Tibial nerve (tissue), 4 donors: ENCODE measurements around the gene ING4.

Experiments used
- EP300 ChIP-seq, 2 donors: sonication (generic); formaldehyde crosslinking; IDR thresholded peaks; one replicate each; pipeline ENCODE4 v1.6.1; 2017; ENCODE audit warnings: antibody characterized with exemption in 2 of 2, mild to moderate bottlenecking in 1 of 2
- TF ChIP-seq, protein P1 (sequence below), 5 experiments: fragments of 200-600 bp in 3 of 5; fragments of 450-650 bp in 2 of 5; sonication (generic) in 3 of 5; IDR thresholded peaks; one replicate each; pipeline ENCODE4 v1.5.1; 2016 to 2019; ENCODE audit warnings: antibody characterized with exemption in 5 of 5, mild to moderate bottlenecking in 3 of 5, moderate library complexity in 2 of 5

DNA sequence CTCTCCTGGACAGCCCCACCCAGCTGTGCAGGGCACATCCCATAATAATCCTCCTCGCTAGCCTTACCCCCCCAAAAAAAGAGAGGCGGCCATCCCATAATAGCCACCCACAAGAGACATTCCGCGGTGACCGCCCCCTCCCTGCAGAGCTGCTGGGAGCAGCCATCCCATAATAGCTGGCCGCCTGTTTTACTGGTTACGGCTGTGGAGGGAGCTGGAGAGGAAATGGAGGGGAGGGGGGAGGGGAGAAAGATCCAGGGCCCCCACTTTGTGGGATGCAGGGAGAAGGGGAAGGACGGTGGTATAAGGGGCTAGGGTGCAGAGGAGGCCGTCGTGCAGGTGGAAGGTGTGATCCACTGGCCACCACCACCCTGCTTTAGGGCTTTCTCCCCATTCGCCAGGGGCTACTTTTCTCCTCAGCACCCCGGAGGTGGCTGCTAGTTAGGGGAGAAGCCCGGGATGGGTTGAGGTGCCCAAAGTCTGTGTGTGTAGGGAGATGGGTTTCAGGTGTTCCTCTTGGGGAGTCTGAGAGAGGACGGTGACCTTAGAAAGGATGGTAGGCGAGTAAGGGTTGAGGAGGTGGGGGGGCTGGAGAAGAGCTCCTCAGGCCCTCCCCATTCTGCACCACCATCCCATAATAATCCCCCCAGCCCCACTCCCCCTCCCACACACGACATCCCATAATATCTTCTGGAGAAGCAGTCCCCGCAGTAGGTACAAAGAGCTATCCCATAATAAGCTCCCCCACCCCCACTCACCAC, 49.7 kb downstream of the ING4 start:
- TF ChIP-seq, protein P1, sequence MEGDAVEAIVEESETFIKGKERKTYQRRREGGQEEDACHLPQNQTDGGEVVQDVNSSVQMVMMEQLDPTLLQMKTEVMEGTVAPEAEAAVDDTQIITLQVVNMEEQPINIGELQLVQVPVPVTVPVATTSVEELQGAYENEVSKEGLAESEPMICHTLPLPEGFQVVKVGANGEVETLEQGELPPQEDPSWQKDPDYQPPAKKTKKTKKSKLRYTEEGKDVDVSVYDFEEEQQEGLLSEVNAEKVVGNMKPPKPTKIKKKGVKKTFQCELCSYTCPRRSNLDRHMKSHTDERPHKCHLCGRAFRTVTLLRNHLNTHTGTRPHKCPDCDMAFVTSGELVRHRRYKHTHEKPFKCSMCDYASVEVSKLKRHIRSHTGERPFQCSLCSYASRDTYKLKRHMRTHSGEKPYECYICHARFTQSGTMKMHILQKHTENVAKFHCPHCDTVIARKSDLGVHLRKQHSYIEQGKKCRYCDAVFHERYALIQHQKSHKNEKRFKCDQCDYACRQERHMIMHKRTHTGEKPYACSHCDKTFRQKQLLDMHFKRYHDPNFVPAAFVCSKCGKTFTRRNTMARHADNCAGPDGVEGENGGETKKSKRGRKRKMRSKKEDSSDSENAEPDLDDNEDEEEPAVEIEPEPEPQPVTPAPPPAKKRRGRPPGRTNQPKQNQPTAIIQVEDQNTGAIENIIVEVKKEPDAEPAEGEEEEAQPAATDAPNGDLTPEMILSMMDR (IDR thresholded peaks at IDR 0.05), result peak in 1 of 5 experiments; percentile 4
- TF ChIP-seq EP300 (IDR thresholded peaks at IDR 0.05), result peak in 1 of 2 donors; percentile 59
